ENCODE measurements around the gene OOSP4A. TPM values are rescaled to one million over a fixed set of nuclear protein-coding genes. Genes with fewer than 3 reads are reported as not detected.
"Not testable (repeated sequence)": the region's sequence is repeated elsewhere in the genome, so short reads cannot be mapped to it uniquely, and the experiment has no call there.

Gene OOSP4A
- total RNA-seq, 1 donor from 2014 or later: not detected

DNA sequence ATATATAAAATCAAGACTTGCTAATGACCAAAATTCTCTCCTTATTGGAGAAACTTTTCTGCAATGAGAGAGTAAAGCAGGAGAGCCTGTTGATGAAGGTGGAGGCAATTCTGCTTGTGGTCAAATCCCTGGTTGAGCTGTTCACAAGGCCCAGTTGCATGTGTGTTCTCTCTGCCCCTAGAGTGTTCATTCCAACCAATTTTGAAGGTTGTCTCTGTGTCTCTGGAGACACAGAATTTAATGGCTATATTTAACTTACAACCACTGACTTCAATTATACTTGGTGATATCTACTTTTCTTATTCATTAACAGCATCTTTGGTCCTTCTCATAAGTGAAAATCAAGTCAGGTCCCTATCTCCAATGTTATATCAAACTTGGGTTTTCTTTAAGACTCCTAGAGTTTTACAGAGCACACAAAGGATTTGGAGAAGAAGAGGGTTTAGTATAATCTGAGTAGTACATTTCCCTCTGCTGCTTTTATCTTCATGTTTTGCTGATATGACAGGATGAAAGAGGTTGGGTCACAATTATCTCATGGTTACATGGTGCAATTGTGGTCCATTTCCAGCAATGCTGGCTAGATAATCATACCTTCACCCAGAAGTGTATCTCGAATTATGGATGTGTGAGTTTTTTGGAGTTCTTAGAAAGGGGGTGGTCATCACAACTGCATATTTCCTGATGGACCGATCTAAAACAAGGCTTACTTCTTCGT lies 4.0 kb downstream of the OOSP4A start:
- intact Hi-C loops (cut with micrococcal nuclease): no loop called here
- no peak for ATAC-seq
- no peak for DNase-seq

DNA sequence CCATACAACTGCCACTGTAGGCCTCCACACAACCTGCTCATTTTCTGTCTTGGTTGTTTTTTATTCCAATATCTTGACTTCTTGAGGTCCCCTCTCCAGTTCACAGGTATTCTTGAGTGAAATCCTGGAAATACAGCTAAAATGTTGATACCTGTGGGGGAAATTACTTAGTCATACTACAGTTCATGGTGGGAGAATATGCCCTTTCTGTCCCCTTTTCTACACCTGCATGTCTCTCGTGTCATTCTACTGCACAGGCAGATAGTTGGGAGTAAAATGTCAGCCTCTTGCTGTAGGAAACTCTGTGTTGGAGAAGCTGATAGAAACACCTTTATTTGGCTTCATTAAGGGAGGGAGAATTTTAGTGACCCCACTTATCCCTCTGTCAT lies 4.6 kb downstream of the OOSP4A start:
- intact Hi-C loops (cut with micrococcal nuclease): no loop called here
- DNase-seq: no peak
- no peak for ATAC-seq

DNA sequence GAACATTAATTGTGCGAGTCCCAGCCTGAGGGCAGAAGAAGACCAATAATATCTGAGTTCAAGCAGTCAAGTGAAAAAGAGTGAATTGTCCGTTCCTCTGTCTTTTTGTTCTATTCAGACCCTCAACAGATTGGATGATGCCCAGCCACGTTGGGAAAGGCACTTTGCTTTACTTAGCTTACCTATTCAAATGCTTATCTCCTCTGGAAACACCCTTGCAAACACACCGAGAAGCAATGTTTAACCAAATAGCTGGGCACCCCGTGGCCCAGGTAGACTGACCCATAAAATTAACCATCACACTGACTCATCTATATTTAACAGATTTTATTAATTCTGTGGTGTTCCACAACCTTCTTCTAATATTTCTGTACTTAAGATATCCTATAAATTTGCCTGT lies 9.3 kb downstream of the OOSP4A start:
- DNase-seq (no peak), ATAC-seq (no peak)
- intact Hi-C loops (cut with micrococcal nuclease): no loop called here

DNA sequence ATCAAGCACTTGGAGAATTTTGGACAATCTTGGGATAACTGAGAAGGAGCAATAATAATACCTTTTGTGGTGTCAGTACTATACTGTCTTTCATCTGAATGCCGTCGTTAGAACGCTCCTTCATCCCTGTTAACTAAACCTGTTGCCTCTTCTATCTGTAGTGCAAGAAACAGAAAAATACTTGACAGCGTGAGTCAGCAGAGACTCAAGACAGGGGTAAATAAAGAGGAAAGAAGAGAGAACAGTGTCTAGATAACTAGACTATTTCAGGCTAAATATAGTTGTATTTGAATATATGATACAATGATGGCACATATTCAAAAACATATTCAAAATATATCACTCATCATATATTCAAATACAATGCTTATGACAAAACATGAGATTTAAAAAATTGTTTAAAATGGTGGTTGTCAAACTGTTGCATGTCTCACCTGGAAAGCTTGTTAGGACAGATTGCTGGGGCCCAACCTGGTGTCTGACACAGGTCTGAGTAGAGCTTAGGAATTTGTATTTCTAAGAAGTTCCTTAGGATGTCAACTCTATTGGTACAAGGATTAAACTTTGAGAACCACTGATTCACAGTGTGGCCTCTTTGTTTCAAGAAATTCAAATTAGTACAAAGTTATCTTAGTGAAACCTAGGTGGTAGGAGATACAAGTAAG lies 17.4 kb downstream of the OOSP4A start:
- intact Hi-C loops (cut with micrococcal nuclease): no loop called here
- no peak for DNase-seq
- ATAC-seq: no peak

DNA sequence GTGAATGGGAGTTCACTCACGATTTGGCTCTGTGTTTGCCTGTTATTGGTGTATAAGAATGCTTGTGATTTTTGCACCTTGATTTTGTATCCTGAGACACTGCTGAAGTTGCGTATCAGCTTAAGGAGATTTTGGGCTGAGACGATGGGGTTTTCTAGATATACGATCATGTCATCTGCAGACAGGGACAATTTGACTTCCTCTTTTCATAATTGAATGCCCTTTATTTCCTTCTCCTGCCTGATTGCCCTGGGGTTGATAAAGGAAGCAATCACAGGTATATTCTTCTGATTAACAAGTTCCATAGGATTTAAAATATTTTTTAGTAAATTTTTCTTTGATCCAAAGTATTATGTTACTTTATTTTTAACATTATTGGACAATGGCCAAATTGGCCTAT lies 18.2 kb downstream of the OOSP4A start:
- intact Hi-C loops (cut with micrococcal nuclease); ATAC-seq; DNase-seq: not testable (repeated sequence)

DNA sequence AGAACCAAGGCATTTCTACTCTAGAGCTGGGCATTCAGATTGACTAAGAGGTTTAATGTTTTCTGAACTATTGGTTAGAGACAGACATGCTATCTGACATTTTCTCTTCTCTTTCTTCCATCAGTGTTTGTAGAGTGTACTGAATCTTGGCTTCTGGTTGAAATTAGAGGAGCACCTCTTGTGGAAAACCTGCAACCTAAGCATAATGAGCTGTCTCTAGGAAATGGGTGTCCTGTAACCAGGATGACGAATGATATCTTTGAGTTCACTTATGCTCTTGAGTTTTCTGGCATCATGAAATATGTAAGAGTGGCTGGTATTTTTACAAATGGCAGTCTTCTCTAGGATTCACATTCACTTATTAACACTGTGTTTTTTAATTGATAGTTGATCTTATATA lies 19.4 kb downstream of the OOSP4A start:
- no peak for ATAC-seq
- intact Hi-C loops (cut with micrococcal nuclease): no loop called here

DNA sequence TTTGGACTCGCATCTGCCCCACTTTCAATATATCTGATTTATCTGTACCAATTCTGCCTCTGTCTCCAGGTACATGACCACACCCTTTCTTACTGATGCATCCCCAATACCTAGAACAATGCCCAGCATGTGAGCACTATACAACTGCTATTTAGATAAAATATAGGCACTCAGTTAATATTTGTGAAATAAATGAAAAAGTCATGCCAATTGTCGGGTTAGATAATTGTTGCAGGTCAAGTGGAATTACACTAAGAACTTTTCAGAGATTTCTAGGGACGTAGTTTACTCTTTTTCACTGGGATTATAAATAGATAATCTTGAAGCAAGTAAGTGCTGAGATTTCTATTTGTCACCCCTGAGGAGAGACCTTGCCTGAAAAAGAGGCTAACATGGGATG lies 20.5 kb downstream of the OOSP4A start:
- intact Hi-C loops (cut with micrococcal nuclease): no loop called here
- DNase-seq (no peak), ATAC-seq (no peak)

More for the DNA sequence above, 19.4 kb downstream of the OOSP4A start:
- no peak for DNase-seq

DNA sequence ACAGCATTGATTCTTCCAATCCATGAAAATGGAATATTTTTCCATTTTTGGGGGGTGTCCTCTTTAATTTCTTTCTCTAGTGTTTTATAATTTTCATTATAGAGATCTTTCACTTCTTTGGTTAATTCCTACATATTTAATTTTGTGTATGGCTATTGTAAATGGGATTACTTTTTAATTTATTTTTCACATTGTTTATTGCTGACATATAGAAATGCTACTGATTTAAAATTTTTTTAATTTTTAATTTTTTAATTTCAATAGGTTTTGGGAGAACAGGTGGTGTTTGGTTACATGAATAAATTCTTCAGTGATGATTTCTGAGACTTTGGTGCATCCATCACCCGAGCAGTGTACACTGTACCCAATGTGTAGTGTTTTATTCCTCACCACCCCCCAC lies 26.6 kb downstream of the OOSP4A start:
- no peak for DNase-seq
- no peak for ATAC-seq
- intact Hi-C loops (cut with micrococcal nuclease): no loop called here

DNA sequence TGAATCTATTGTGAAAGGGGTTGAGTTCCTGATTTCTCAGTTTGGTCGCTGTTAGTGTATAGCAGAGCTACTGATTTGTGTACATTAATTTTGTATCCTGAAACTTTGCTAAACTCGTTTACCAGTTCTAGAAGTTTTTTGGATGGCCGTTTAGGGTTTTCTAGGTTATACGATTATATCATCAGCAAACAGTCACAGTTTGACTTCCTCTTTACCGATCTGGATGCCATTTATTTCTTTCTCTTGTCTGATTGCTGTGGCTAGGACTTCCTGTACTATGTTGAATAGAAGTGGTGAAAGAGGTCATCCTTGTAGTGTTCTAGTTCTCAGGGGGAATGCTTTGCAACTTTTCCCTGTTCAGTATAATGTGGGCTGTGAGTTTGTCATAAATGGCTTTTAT lies 28.6 kb downstream of the OOSP4A start:
- intact Hi-C loops (cut with micrococcal nuclease): no loop called here
- ATAC-seq (no peak), DNase-seq (no peak)

DNA sequence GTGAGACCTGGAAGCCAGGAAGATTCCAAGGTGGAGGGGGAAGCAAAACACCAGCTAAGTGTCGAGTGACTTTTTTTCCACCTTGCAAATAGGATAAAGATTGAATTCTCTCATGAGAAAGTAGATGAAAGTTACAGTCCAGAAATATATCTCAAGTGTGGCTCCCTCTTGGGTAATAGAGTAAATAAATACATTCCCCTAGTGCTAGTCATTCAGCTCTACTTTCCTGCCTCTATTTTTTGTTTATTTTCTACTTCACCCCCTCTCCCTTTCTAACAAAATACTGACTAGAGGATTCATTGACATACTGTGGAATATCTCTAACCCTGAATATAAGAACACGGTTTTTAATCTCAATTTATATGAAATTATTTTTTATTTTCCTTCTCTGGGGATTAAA lies 34.0 kb downstream of the OOSP4A start:
- intact Hi-C loops (cut with micrococcal nuclease): no loop called here
- no peak for DNase-seq
- no peak for ATAC-seq

DNA sequence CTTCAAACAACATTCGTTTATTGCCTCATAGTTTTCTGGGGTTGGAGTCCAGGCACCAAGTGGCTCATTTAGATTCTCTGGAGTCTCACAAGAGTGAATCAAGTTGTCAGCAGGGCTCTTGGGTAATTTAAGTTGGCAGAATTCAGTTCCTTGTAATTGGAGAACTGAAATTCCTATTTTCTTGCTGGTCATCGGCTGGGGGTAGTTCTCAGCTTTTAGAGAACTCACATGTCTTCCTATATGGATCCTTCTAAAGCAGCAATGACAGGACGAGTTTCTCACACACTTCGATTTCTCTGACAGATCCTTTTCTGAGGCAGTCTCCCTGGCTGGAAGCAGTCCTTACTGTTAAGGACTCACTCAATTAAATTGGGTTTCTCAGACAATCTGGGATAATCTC lies 35.9 kb downstream of the OOSP4A start:
- DNase-seq: no peak
- intact Hi-C loops (cut with micrococcal nuclease): no loop called here
- ATAC-seq: no peak

DNA sequence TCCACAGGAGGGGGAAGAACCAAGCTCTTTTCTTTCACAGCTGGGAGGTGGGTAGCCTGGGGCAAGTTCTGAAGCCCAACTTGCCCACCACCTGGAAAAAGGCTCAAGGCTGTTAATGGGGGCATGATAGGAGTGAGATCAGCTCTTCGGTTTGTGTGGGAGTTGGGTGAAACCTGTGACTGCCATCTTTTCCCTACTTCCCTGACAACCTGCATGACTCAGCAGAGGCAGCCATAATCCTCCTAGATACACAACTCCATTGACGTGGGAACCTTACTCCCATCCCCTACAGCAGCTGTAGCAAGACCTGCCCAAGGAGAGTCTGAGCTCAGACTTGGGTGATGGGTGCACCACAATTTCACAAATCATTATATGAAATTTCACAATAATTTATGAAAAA lies 39.9 kb downstream of the OOSP4A start:
- DNase-seq: no peak
- ATAC-seq: no peak
- intact Hi-C loops (cut with micrococcal nuclease): no loop called here

DNA sequence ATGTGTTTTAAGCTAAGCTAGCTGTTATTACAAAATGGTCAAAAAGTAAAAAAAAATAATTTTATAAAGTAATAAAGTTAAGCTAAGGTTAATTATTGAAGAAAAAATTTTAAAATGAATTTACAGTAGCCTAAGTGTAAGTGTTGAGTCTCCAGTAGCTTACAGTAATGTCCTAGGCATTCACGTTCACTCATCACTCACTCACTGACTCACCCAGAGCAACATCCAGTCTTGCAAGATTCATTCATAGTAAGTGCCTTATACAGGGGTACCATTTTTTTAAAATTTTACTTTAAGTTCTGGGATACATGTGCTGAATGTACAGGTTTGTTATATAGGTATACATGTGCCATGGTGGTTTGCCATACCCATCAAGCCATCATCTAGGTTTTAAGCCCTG lies 41.5 kb downstream of the OOSP4A start:
- ATAC-seq: no peak
- DNase-seq: no peak
- intact Hi-C loops (cut with micrococcal nuclease): no loop called here

DNA sequence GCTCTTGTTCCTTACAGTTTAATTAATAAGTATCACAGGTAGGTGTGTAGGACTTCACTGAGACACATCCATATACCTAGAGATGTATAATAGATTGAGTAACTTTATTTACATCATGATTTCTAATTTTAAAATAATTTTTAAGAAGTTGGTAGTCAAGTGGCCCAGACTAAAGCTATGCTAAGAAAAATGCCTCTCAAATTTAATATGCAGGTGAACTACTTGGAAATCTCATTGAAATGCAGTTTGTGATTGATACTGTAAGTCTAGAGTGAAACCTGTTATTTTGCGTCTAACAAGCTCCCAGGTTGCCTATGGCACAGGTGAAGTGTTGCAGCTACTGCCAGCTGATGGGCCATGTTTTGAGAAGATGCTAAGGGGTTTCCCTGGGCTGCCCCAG lies 53.0 kb downstream of the OOSP4A start, which contains the start of gene OOSP4B:
Gene OOSP4B, plus strand, starts transcription at position 301 of the 400 bp plus-strand sequence.
- DNase-seq (no peak), ATAC-seq (no peak)
- intact Hi-C loops (cut with micrococcal nuclease): no loop called here

DNA sequence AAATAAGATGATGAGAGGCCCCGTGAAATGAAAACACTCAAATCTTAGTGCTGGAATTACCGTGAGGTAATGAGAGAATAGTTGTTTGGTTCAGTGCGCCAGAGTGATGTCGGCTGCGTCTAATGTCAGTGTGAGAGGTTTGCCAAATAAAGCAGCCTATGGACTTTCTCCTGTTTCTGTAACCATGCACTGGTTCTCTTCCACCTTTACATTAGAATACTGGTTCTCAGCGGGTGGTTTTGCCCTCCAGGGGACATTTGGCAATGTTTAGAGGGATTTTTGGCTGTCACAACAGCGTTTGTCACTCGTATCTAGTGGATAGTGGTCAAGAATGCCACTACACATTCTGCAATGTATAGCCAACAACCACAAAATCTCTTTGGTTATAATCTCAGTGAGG lies 54.2 kb downstream of the OOSP4A start:
- ATAC-seq (no peak), DNase-seq (no peak)
- intact Hi-C loops (cut with micrococcal nuclease): no loop called here

Other genes starting within 250 kb of the OOSP4A start
- gene STX3, start 208.7 kb upstream of the OOSP4A start, total RNA-seq: 8.0 TPM
- 103 TPM for gene MRPL16, start 153.3 kb upstream of the OOSP4A start, total RNA-seq
- gene CBLIF, start 118.5 kb upstream of the OOSP4A start, total RNA-seq: not detected
- not detected for gene TCN1, start 97.5 kb upstream of the OOSP4A start, total RNA-seq
- not detected for gene OOSP3, start 85.3 kb upstream of the OOSP4A start, total RNA-seq
- gene OOSP1, start 25.6 kb upstream of the OOSP4A start, total RNA-seq: not detected
- not detected for gene OOSP4B, start 53.1 kb downstream of the OOSP4A start, total RNA-seq
- not detected for gene OOSP2, start 76.4 kb downstream of the OOSP4A start, total RNA-seq
- gene MS4A3, start 92.6 kb downstream of the OOSP4A start, total RNA-seq: not detected
- gene MS4A2, start 124.6 kb downstream of the OOSP4A start, total RNA-seq: 0.42 TPM
- 49.3 TPM for gene MS4A6A, start 219.1 kb downstream of the OOSP4A start, total RNA-seq